Left hindlimb (tissue), 1 donor: ENCODE results near the gene DCXR.
A peak's percentile ranks its signal among the peaks of the same experiment; 100 is the strongest.

Source experiments
- DNase-seq: peaks from one replicate; pipeline ENCODE4 v3.0.0-alpha.2; 2018

DCXR gene

DNA sequence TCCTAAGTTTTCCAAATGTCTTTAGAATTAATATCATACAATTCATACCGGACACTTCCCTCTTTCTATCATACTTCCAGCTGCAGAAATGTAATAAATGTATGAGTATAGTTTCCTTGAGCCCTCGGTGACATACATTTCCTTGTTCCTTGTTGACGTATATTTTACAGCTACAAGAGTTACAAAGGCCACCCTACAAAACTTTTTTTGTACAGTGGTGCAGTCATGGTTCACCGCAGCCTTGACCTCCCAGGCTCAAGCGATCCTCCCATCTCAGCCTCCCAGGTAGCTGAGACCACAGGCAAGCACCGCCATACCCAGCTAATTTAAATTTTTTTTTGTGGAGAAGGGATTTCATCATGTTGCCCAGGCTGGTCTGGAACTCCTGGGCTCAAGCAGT is 35.3 kb upstream of the DCXR start:
- no peak for DNase-seq

DNA sequence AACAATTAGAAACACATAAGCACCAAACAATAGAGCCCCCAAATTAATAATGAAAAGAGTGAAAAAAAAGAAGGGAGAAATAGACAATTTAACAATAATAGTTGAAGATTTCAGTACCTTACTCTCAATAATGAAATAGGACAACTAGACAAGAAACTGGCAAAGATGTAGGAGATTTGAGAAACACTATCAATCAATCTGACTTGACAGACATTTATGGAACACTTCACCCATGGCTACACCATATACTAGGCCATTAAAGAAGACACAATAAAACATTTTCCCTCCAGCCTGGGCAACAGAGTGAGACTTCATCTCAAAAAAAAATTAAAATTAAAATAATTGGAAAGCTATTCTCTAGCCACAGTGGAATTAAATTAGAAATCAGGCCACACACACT is 33.1 kb upstream of the DCXR start:
- no peak for DNase-seq

DNA sequence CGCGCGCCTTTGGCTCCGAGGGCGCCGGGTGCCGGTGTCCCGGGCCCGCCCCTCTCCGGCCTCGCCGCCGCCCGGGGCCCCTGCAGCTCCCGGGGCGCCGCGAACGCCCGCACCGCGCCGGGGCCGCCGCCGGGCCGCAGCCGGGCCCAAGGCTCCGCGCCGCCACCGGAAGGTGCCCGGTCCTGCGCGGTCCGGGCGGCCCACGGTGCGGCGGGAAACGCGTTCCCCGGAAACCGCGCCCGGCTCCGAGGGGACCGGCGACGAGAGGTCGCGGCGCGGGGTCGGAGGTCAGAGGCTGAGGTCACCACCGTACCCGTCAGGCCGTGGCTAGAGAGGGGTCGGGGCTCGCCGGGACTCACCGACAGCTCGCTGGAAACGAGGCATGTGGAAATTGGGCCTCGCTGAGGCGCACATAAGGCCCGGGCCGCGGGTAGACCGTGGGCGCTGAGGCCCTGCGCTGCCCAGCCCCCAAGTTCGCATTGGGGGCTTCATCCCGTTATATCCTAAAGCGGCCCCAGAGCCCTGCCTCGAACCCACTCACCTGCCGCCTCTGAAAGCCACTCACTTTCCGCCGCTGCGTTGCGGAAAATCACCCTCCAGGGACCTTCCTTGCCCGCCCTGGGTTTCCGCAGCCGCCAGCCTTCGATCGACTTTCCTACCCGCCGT is 28.3 kb upstream of the DCXR start, which contains the start of gene DUS1L:
TSS of gene DUS1L (minus strand) at position 167 of the 666 bp plus-strand sequence. CDS start 745 bp downstream, outside the sequence.
- DNase-seq = no peak

DNA sequence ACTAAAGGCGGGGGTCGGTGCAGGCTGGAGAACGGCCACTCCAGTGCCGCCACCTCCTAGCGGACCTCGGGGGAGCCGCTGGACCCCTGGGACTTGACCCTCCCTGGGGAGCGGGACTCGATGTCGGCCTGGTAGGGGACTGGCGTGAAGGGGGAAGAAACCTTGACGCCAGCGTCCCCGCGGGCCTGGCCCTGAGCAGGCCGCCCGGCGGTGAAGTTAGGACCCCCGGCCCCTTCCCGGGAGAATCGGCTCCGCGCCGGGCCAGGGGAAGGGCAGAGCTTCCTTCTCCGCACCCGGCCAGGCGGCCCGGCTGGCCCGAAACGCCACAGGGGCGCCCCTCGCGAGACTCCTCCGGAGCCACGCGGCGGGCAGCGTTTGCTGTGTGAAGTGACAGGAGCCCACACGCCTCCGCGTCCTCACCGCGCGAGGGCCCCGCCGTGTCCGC is 27.7 kb upstream of the DCXR start:
- DNase-seq = no peak

DNA sequence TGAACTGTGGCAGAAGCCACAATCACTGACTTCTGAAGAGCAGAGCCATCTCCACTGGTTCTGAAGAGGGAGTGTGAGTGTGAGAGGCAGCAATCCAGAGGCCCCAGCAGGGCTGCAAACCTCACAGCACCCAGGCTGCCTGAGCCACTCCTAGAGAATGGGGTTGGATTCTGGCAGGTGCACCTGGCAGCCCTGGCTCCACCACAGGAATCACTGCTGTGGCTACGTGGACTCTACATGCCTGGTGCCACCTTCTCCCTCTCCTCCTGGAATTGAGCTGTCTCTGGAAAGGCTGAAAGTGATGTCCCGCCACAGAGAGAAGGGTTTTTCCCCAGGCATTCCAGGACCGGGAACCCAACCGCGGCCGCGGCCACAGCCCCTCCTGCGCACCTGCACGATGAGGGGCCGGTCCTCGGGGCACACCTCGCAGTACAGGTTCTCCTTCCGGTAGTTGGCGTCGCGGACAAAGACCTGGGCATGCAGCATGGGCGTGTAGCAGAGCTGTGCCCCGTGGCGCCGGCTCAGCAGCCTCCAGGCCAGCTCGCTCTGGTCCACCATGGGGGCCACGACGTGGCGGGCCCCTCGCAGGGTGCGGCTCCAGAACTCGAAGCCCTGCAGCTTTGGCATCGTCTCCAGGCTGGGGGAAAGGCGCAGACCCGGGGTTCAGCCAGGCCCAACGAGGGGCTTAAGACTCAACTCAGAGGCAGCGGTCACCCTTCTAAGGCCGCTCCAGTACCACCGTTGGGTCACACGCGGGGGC is 27.1 kb upstream of the DCXR start:
- DNase-seq = no peak

DNA sequence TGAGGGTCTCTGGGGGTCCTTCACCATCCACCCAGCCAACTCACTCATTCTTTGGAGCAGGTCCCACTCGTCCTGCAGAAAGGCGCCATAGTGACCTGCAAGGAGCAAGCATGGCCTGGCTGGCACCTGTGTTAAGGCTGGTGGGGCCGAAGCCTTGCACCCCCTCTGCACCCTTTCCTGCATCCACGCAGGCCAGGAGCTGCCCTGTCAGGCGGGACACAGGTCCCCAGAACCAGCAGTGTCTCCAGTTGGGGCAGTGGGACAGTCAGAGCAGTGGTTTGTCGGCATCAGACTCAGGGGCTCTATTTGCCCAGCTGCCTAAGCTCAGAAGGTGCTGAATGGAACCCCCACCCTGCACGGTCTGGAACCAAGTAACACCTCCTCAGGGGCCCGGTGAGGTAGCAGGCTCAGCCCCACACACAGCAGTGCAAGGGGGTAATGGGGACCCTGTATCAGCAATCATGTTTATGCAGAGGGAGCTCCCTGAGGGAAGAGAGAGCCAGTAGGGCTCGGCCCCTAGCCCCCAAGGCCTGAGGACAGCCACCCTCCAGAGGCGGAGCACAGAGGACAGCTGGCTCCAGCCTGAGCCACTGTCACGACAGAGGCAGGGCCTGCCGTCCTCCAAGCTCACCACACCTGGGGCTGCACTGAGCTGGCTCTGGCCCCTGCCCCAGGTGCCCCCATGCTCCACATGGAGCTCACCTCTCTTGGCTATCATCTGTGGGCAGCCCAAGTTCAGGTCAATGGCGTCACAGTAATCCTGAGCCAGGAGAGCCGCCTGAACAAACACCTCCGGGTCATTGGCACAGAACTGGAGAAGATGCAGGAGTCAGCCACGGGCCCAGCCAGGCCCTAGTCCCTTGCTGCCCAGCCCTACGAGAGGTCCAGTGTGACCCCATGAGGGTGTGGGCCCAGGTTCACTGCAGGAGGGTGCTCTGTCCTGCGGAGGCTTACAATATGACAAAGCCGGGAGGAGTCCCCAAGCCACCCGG is 26.2 kb upstream of the DCXR start:
- no peak for DNase-seq

DNA sequence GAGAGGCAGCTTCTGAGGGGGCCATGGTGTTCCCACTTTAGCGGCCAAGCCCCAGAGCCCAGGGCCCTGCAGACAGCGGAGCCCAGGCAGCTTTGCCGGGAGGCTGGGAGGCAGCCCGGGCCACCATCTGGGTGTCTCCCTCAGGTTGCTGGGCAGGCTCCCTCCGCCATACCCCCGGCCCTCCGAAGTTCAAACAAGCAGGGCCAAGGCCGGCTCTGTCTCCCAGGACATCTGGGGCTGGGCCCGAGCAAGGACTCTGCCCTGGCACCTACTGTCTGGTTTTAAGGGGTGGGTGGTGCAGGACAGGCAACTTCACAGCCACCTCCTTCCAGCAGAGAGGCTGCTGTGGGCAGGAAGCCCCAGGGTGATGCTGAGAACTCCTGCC is 25.5 kb upstream of the DCXR start:
- DNase-seq = no peak

DNA sequence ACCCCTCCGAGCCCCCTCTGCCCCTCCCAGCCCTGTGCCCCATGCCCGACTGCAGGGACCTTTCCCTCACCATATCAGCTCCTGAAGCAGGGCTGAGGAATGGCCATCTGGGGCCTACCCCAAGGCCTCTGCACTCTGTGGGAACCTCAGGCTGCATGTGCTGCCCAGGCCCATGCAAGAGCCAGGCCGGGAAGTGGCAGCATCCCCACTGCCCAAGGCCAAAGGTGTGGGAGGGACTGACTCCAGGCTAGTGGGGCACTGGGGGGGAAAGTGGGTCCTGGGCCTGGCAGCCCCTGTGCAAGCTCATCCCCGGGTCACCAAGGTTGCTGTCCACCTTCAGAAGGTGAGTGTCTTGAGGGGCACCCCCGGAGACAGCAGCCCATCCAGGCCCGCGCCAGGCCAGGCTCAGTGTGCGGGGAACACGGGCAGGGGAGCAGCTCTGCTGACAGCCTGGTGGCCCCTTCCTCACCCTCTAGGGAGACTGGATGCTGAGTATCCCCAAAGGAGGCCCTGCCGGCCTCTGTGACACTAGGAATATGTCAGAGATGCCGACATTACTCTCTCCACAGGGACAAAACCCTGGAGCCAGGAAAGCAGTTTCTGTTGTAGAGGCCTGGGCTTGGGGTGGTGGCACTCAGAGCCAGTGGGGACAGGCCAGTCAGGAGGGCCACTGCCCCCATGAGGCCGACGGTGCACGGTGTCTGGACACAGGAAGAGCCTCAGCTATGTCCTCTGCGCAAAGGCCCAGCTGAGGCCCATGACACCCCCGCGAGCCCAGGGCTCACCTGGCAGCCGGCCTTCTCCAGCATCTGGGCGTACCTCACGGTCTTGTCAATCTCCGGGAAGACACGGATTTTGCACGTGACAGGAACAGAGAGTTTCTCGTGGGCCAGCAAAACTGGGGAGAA is 24.8 kb upstream of the DCXR start:
- no peak for DNase-seq

DNA sequence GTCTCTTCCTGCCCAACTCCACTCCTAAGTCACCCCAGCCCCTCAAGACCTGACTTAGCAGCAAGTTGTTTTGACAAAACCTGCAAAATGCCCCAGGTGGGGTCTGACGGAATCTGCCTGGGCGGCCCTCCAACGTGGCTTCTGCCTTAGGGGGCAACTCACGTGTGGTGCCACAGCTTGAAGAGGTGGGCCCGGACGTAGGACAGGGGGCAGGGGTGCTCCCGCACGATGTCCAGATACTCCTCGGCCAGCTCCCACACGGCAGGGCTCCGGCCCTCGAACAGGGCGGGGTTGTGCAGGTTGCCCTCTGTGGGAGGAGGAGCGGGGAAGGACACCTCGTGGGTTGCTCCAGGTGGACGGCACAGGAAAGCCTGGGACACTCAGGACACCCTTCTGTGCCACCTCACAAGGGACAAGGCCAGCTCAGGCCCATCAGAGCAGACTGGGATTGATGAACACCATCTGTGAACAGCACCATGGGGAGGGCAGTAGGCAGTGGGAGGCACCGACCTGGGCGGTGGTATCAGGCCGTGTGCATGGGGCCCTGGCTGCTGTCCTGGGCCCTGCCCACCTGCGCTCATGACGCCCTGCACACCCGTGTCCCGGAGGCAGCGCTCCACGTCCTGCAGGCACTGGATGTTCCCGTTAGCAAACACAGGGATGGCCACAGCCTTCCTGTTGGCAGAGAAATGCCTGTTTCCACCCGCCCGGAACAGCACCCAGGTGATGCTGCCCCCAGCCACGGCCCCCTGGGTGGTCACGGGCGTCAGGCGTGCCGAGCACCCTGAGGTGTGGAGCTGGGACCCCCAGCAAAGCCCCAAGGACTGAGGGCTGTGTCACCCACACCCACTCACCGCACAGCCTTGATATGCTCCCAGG is 23.8 kb upstream of the DCXR start:
- no peak for DNase-seq

DNA sequence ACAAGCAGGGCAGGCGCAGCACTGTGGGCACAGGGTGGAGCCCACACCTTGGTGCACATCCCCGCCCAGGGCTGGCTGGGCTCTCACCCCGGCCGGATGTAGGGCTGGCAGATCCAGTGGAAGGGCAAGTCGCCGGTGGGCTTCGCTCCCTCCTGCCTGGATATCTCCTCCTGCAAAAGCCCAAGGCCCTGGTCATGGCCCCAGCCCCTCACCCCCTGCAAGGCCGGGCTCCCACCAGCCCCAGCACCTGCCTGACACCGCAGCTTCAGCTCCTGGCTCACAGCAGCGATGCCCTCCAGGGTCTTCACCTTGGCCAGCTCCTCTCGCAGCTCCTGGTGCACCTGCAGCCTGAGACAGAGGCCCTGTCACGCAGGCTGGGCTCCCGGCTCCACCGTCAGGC is 23.1 kb upstream of the DCXR start:
- DNase-seq = no peak

DNA sequence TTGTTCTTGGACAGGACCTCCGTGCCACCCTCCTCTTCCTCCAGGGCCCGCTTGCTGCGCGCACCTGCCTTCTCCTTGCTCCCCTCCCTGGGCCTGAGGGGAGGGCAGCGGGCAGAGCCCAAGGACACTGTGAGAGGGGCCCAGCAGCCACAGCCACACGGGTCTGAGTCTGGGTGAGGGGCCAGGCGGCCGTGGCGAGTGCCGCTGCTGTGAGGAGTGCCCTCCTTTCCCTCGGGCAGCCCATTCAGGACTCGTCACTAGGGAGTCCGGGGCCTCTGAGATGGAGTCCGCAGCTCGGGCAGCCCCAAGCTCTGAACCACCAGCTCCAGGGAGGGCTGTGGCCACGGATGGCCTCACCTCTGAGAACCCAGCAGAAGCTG is 22.5 kb upstream of the DCXR start:
- no peak for DNase-seq

DNA sequence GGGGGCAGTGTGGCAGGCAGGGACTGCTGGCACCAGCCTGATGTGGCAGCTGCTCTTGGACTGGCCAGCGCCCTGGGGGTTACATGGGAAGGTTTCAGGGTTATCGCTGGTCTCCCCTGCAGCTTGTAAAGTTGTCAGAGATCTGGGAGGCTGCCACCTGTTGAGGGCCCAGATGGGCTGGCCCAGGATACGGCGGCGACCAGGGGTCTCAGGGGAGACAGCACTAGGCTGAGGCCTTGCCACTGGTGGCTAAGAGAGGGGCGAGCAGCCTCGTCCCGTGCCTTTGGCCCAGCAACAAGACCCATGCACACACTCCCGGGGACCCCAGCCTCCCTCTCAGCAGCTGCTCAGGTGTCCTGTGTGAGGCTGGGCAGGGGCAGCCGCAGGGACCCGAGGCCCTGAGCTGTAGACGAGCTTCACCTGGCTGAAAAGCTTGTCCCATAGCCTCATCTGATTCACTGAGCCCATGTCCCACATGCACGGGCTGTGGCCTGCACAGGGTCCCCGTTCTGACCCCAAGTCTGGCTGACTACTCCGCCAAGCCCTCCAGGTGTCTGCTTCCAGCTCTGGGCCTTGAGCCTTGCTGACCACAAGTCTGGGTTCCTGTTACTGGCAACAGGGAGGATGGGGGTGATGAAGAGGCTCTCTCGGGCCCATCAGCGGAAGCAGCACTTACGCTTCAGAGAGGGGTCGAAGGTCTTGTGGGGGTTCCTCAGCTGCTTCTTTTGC is 21.9 kb upstream of the DCXR start:
- no peak for DNase-seq

DNA sequence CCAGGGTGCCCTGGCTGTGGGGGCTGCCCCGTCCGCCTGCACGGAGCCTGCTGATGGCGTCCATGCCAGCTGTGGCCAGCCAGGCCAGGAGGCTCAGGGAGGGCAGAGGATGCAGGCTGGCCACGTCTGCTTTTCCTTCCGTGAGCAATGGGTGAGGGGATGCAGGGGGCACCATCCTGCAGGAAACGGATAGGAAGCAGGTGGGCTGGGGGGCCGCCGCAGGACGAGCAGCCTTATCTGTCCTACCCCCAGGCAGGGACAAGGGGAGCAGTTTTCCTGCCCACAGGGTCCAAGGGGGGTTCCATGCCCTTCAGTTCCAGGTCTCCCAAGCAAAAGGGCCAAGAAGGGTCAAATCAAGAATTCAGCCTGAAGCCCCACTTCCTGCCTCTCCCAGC is 21.4 kb upstream of the DCXR start:
- DNase-seq = no peak

DNA sequence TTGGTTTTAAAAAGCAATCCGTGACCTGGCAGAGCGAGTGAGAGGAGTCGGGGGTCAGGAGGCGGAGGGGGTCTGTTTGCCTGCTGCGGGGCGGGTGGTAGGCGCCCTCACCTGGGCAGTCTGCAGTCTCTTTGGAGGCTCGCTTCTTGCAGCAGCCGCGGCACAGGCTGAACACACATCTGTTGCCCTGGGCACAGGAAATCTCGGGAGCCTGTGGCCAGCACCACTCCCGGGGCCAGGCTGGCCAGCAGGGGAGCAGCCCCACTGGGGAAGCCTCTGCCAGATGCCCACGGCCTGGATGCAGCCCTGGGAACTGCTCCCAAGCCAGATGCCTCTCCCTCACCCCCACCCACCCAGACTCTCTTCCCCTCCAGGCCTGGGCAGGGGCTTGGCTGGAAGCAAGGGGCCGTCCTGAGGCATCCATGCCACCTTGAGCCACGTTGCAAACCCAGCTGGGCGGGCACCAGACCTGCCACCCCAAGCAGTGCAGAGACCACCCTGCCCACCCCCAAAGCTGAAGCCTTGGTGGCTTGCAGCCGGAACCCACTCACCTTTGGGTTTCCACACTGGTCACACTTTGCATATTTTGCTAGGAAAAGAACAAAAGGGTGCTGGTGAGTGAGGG is 20.8 kb upstream of the DCXR start:
- no peak for DNase-seq

DNA sequence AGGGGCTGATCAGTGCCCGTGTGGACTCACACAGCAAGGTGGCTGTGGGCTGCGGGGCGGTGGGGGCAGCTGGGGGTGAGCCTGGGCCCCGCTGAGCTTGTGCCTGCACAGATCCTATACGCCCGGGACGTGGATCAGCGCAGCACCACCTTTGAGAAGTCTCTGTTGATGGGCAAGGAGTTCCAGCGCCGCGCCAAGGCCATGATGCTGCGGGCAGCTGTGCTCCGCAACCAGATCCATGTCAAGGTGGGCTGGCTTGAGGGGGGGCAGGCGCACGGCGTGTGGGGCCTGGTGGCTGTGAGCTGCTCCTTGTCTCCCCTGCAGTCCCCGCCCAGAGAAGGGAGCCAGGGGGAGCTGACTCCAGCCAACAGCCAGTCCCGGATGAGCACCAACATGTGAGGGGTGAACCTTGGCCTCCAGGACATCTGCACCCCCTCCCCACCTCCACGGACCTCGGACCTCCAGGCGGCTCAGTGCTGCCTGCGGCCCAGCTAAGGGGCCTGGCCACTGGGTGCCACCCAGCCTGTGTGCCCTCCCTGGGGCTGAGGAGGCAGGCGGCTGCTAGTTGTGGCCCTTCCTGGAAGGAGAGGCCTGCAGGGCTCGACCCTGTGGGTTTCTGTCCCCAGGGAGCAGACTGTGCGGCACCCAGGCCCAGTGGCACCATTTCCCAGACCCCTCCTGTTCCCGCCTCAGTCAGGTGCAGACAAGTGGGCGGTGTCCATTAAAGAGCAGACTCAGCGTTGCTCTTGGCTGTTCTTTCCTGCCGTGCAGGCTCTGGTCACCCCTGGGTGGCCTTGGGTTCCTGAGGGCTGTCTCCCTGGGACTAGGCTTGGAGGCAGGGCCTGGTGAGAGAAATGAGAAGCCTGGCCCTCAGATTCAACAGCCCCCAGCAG is 19.5 kb upstream of the DCXR start:
- no peak for DNase-seq

DNA sequence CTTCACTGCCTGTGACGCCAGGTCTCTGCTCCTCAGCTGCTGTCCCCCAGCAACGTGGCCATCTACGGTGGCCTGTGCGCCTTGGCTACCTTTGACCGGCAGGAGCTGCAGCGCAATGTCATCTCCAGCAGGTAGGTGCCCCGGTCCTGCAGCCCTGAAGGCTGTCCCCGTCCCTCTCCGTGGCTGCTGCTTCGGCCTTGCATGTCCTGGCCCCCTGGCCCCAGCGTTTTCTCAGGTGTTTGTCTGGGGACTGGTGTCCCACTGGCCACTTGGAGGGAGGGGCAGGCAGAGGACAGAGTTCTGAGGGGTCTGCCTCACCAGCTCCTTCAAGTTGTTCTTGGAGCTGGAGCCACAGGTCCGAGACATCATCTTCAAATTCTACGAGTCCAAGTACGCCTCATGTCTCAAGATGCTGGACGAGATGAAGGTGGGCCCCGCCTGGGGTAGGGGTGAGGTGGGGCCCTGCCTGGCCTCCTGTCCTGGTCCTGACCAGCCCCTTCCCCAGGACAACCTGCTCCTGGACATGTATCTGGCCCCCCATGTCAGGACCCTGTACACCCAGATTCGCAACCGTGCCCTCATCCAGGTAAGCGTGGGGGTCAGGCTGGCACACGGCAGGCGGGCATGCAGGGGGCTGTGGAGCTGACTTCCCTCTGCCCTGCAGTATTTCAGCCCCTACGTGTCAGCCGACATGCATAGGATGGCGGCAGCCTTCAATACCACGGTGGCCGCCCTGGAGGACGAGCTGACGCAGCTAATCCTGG is 18.6 kb upstream of the DCXR start:
- DNase-seq = no peak

DNA sequence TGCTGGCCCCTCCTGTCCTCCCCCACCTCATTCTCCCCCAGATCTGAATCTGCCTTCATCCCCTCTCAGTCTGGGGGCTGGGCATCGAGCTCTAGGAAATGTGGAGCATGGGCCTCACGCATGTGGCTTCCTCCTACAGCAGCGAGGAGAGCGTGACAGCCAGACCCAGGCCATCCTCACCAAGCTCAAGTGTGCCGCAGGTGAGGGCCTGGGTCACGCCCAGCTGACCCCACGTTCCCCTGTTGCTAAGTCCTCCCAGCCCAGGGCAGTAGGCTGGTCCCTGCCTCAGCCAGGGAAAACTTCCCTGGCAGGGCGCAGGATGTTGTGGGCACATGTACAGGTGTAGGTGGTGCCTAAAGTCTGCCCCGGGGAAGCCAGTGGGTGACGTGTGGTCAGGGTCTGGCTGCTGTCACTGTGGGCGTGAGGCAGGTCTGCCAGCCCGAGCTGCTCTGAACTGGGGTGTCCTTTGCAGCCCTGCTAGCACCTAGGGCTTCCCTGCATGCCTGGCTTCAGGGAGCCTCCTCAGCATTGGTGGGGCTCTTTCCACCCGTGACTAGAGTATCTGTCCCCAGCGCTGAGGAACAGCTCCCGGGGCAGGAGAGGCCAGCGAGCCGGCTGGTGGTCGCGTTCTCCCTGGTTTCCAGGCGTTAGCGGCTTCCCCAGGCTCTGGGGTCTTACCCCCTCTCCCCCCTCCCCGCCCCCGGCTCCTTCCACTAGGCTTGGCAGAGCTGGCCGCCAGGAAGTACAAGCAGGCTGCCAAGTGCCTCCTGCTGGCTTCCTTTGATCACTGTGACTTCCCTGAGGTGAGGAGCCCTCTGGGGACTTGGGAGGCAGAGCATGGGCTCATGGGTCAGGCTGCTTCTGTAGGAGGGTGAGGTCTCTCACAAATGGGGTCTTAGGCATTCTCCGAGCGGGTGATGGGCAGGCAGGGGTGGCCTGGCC is 17.8 kb upstream of the DCXR start:
- peak; percentile 18 for DNase-seq
